ENCODE data around the gene KMT5C.

DNA sequence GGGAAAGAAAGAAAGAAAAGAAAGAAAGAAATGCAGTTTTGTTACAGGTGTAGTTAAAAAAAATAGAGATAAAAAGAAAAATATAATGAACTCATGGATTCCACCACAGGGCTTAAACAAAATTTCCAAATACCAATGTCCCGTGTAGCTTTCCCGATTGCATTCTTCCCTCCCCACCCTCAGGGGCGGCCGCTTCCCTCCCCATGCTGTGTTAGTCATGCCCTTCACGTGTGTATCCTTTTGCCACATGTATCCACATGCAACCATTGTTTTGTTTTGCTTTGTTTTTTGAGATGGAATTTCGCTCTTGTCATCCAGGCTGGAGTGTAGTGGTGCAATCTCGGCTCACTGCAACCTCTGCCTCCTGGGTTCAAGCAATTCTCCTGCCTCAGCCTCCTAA, 3.6 kb upstream of the KMT5C start:
- TF ChIP-seq, protein P1, sequence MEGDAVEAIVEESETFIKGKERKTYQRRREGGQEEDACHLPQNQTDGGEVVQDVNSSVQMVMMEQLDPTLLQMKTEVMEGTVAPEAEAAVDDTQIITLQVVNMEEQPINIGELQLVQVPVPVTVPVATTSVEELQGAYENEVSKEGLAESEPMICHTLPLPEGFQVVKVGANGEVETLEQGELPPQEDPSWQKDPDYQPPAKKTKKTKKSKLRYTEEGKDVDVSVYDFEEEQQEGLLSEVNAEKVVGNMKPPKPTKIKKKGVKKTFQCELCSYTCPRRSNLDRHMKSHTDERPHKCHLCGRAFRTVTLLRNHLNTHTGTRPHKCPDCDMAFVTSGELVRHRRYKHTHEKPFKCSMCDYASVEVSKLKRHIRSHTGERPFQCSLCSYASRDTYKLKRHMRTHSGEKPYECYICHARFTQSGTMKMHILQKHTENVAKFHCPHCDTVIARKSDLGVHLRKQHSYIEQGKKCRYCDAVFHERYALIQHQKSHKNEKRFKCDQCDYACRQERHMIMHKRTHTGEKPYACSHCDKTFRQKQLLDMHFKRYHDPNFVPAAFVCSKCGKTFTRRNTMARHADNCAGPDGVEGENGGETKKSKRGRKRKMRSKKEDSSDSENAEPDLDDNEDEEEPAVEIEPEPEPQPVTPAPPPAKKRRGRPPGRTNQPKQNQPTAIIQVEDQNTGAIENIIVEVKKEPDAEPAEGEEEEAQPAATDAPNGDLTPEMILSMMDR (IDR thresholded peaks at IDR 0.05): no peak
- TF ChIP-seq POLR2A (IDR thresholded peaks at IDR 0.05): no peak
